CD4-positive, alpha-beta T cell treated with Interleukin-10 for 1 hour (primary cell): ENCODE measurements around the gene CD22.
"Not testable (repeated sequence)": the region's sequence is repeated elsewhere in the genome, so short reads cannot be mapped to it uniquely, and the experiment has no call there.

ENCODE experiments used
- DNase-seq: peaks from one replicate; pipeline ENCODE4 v3.0.0-alpha.2; 2020

CD22 gene

GRCh38 chr19:35345671-35346111 lies 16.7 kb downstream of the CD22 start:
- no peak for DNase-seq

- peak; percentile 84 for DNase-seq
Observed at GRCh38 chr19:35346193-35347052, 17.4 kb downstream of the CD22 start.

GRCh38 chr19:35347171-35347929 lies 18.4 kb downstream of the CD22 start, which contains the start of gene FFAR1:
TSS of gene FFAR1 (plus strand) at chr19:35347902. CDS start at chr19:35351552, 3,650 bp downstream.
- peak; percentile 64 for DNase-seq

GRCh38 chr19:35347930-35348298 lies 18.9 kb downstream of the CD22 start:
- no peak for DNase-seq

GRCh38 chr19:35348911-35349611 lies 20.1 kb downstream of the CD22 start:
- DNase-seq, result no peak

GRCh38 chr19:35349614-35350521 lies 20.9 kb downstream of the CD22 start:
- no peak for DNase-seq

GRCh38 chr19:35350591-35350990 lies 21.6 kb downstream of the CD22 start:
- DNase-seq, result no peak

GRCh38 chr19:35351411-35352176 lies 22.6 kb downstream of the CD22 start:
- no peak for DNase-seq

GRCh38 chr19:35352177-35352447 lies 23.1 kb downstream of the CD22 start:
- no peak for DNase-seq

- DNase-seq, result peak; percentile 80
Observed at GRCh38 chr19:35352448-35353304, 23.7 kb downstream of the CD22 start.

- no peak for DNase-seq
Observed at GRCh38 chr19:35353635-35354034, 24.6 kb downstream of the CD22 start.

GRCh38 chr19:35354898-35355297 lies 25.9 kb downstream of the CD22 start:
- DNase-seq, result no peak

- DNase-seq, result no peak
Observed at GRCh38 chr19:35355791-35356460, 26.9 kb downstream of the CD22 start.

- peak; percentile 10 for DNase-seq
Observed at GRCh38 chr19:35357867-35358573, 29.0 kb downstream of the CD22 start, which contains the start of gene FFAR3. TSS of gene FFAR3 (plus strand) at chr19:35358460. CDS start at chr19:35358891, 431 bp downstream.

- DNase-seq, result not testable (repeated sequence)
Observed at GRCh38 chr19:35358834-35359233, 29.8 kb downstream of the CD22 start.

- not testable (repeated sequence) for DNase-seq
Observed at GRCh38 chr19:35359395-35359794, 30.4 kb downstream of the CD22 start.

- DNase-seq, result not testable (repeated sequence)
Observed at GRCh38 chr19:35360081-35360480, 31.1 kb downstream of the CD22 start.

GRCh38 chr19:35360880-35361420 lies 32.0 kb downstream of the CD22 start:
- DNase-seq, result no peak
